Left cardiac atrium (tissue), 4 donors: Measurements from ENCODE around the gene TBRG4. TPM values are rescaled to one million over a fixed set of nuclear protein-coding genes. Genes with fewer than 3 reads are reported as not detected.

ENCODE experiments used
- ATAC-seq, 2 donors: fragments of 200-7000 bp; cut with Tn5 transposase; one replicate each; pipeline ENCODE4 v1.9.1; 2020; ENCODE audit warnings: mild to moderate bottlenecking in 2 of 2, moderate library complexity in 2 of 2
- DNase-seq: peaks from one replicate; pipeline ENCODE4 v3.0.0-alpha.2; 2020
- intact Hi-C, 2 donors: fragments of 100-400 bp; cut with DNase I; formaldehyde crosslinking; loops; one replicate each; pipeline versions ENCODE4 v1.14.1 to v1.15.1; 2022 to 2023
- total RNA-seq, 2 donors: library from RNA; stranded (reverse); fragmentation: NEBNext Ultra II Directional; extraction: Animal tissue kit (Norgen Biotek cat#: 25700); gene quantifications; one replicate each; pipeline ENCODE4 v1.2.1, GENCODE V29; 2021
- donor health status: DM: no; HTN: yes; CAD: no.
- donor health status: DM: no; HTN: yes; CAD: no; lungs with severe emphysema.
- donor health status: DM: yes; HTN: yes; CAD: no.
- donor health status: Dilated cardiomyopathy.

TBRG4 gene
- total RNA-seq, 2 donors from 2014 or later: 59.0 to 66.9 TPM

DNA sequence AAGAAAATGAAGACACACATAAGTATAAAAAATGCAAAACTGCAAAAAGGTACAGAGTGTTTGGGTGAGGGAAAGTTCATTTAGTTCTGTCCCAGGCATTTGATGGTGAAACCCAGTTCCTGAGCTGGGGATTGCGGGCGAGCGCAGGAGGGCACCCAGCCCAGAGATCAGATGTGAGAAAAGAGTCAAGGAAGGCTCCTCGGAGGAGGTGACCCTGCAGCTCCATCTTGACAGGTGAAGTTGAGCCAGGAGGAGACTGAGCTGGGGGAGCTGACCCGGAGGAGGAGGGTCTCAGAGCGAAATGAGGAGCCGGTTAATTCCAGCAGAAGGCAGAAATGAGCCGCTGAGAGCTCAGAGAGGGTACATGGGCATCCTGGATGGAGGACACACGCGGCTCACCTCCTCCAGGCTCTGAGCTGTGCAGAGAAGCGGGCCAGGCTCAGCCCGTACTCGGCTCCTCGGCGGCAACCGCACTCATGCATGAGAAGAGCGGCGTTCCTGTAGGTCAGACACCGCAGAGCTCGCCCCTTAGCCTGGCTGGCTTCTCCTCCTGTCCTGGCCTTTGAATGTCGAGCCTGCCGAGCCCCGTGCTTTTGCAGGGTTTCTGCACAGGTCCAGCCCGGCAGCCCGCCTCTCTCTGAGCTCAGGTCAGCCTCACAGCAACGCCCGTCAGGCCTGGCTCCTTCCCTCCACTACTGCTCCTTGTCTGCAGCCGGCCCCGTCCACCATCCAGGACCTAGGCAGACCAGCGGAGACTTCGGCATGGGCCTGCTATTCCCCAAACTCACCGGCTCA lies 36.6 kb upstream of the TBRG4 start:
- intact Hi-C loops: no loop called here
- DNase-seq: no peak
- ATAC-seq: peak in 1 of 2 donors; percentile 10

GRCh38 chr7:45146531-45147379 lies 35.3 kb upstream of the TBRG4 start:
- no peak for DNase-seq
- intact Hi-C loops: no loop called here
- ATAC-seq: no peak

- DNase-seq (no peak), ATAC-seq (no peak)
- intact Hi-C loops: no loop called here
Measured at GRCh38 chr7:45145881-45146280, 34.4 kb upstream of the TBRG4 start.

DNA sequence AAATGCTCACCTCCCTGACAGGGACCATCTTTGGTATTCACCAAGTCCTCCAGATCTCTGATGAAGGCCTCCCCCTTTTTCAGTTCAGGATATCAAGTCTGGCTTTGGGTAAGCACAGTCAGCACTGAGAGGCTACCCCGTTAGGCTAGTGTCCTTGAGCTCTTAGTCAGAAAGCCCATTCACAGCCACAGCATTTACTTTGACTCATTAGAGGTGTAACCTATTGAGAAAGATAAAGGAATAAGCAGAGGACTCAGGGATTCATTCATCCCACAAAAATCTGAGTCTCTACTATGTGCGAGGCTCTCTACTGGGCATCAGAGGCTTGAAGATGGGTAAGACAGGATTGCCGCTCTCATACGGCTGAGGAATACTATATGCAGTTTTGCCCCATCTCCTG lies 32.1 kb upstream of the TBRG4 start:
- intact Hi-C loops: no loop called here
- ATAC-seq (no peak), DNase-seq (no peak)

DNA sequence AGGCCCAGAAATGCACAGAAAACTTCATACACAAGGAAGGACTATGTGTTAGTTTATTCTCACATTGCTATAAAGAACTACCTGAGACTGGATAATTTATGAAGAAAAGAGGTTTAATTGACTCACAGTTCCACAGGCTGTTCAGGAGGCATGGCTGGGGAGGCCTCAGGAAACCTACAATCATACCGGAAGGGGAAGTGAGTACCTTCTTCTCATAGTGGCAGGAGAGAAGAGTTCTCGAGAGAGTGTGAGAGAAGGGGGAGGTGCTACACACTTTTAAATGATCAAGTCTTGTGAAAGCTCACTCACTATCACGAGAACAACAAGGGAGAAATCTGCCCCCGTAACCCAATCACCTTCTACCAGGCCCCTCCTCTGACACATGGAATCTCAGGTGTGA lies 29.3 kb upstream of the TBRG4 start:
- ATAC-seq: no peak
- intact Hi-C loops: no loop called here
- DNase-seq: no peak

GRCh38 chr7:45138433-45139267 lies 27.2 kb upstream of the TBRG4 start:
- intact Hi-C loops: loop anchor here (5.0 kb wide), 1 partner anchor 166 kb away; no protein-coding TSS in a partner anchor
- ATAC-seq (no peak), DNase-seq (no peak)

- ATAC-seq (peak; percentile 75 to 80), DNase-seq (peak; percentile 50)
- intact Hi-C loops: loop anchor here (5.0 kb wide), 1 partner anchor 164 kb away; no protein-coding TSS in a partner anchor
Measured at GRCh38 chr7:45136106-45137060, 24.9 kb upstream of the TBRG4 start.

GRCh38 chr7:45133877-45134276 lies 22.4 kb upstream of the TBRG4 start:
- no peak for ATAC-seq
- intact Hi-C loops: loop anchor here in 1 of 2 donors (5.0 kb wide), 1 partner anchor 277 kb away; no protein-coding TSS in a partner anchor
- DNase-seq: no peak

DNA sequence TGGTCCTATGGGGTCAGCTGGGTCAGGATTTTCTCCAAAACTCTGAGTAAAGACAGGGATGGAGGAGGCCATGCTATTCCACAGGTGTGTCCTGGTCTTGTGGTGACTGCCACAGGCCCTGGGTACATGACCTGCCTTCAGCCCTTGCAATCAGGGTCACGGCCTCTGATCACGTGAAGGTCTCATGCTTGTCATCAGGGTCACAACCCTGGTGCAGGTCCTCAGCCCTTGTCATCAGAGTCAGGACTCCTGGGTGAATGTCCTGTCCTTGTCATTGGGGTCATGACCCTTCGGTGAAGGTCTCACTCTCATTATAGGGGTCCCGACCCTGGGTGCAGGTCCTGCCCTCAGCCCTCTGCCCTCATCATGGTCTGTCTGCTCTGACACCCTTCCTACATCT lies 21.9 kb upstream of the TBRG4 start:
- ATAC-seq (no peak), DNase-seq (no peak)
- intact Hi-C loops: loop anchor here in 1 of 2 donors (5.0 kb wide), 1 partner anchor 276 kb away; no protein-coding TSS in a partner anchor

- intact Hi-C loops: loop anchor here in 1 of 2 donors (5.0 kb wide), 1 partner anchor 276 kb away; no protein-coding TSS in a partner anchor
- no peak for DNase-seq
- ATAC-seq: no peak
Measured at GRCh38 chr7:45132708-45133320, 21.3 kb upstream of the TBRG4 start.

- intact Hi-C loops: loop anchor here in 1 of 2 donors (5.0 kb wide), 1 partner anchor 275 kb away; no protein-coding TSS in a partner anchor
- DNase-seq (no peak), ATAC-seq (no peak)
Measured at GRCh38 chr7:45131891-45132290, 20.4 kb upstream of the TBRG4 start.

GRCh38 chr7:45130910-45131309 lies 19.4 kb upstream of the TBRG4 start:
- DNase-seq (no peak), ATAC-seq (no peak)
- intact Hi-C loops: loop anchor here in 1 of 2 donors (5.0 kb wide), 1 partner anchor 274 kb away; no protein-coding TSS in a partner anchor

- intact Hi-C loops: loop anchor here in 1 of 2 donors (5.0 kb wide), 1 partner anchor 273 kb away; no protein-coding TSS in a partner anchor
- DNase-seq: no peak
- no peak for ATAC-seq
Measured at GRCh38 chr7:45129906-45130305, 18.4 kb upstream of the TBRG4 start.

- intact Hi-C loops: no loop called here
- DNase-seq (no peak), ATAC-seq (no peak)
Measured at GRCh38 chr7:45129181-45129800, 17.8 kb upstream of the TBRG4 start.

DNA sequence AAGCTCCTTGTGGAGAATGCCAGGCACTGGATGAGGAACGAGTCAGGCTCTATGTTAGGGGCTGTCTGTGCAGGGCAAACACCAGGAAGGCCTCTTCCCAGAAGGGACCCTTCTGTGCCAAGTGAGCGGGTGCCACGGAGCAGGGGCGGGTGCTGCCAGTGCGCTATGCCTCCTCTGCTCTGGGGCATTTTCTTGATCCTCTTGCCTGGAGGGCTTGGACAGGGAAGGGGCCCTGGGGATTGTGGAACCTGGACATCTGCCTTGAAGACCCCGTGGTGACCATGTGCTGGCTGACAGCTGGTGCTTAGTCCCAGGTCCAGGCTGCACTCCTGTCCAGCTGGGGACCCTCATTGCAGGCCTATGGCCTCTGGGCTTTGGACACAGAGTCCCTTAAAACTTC lies 15.4 kb upstream of the TBRG4 start:
- intact Hi-C loops: no loop called here
- no peak for DNase-seq

GRCh38 chr7:45126201-45126600 lies 14.7 kb upstream of the TBRG4 start:
- DNase-seq (no peak), ATAC-seq (no peak)
- intact Hi-C loops: no loop called here

More for the DNA sequence above, 15.4 kb upstream of the TBRG4 start:
- ATAC-seq: no peak
